HEK293T (cell line): ENCODE measurements around the gene POLR1E.
"Not testable (repeated sequence)": the region's sequence is repeated elsewhere in the genome, so short reads cannot be mapped to it uniquely, and the experiment has no call there.

Experiments
- CTCF ChIA-PET: fragments of 350-600 bp; formaldehyde crosslinking; extraction: SDS; loops from one replicate; lab custom pipeline; 2021; ENCODE audit warnings: antibody characterized with exemption, inconsistent platforms; lab: Yijun Ruan, JAX
- POLR2A ChIA-PET: fragments of 350-600 bp; formaldehyde crosslinking; extraction: SDS; loops from one replicate; lab custom pipeline; 2020; ENCODE audit warnings: antibody characterized with exemption, inconsistent platforms; lab: Yijun Ruan, JAX
- DNase-seq: peaks from one replicate; pipeline ENCODE4 v3.0.0; 2012; ENCODE audit warnings: mixed read lengths; ENCODE audit errors: extremely low spot score
- ARNT ChIP-seq: fragments of 450-650 bp; IDR thresholded peaks from 2 replicates; pipeline ENCODE4 v1.6.1; 2017; ENCODE audit warnings: mild to moderate bottlenecking
- BHLHE40 ChIP-seq: fragments of 450-650 bp; IDR thresholded peaks from 2 replicates; pipeline ENCODE4 v1.6.1; 2016; ENCODE audit warnings: mild to moderate bottlenecking, moderate library complexity, borderline replicate concordance
- CTBP1 ChIP-seq: fragments of 450-650 bp; IDR thresholded peaks from 2 replicates; pipeline ENCODE4 v1.6.1; 2016; ENCODE audit warnings: borderline replicate concordance
- ELF4 ChIP-seq: fragments of 450-650 bp; IDR thresholded peaks from 2 replicates; pipeline ENCODE4 v1.6.1; 2017; ENCODE audit warnings: antibody characterized with exemption
- FOXA1 ChIP-seq: fragments of 450-650 bp; IDR thresholded peaks from 2 replicates; pipeline ENCODE4 v1.6.1; 2016; ENCODE audit warnings: mild to moderate bottlenecking
- FOXK2 ChIP-seq: fragments of 450-650 bp; IDR thresholded peaks from 2 replicates; pipeline ENCODE4 v1.6.1; 2016; ENCODE audit warnings: mild to moderate bottlenecking
- FOXM1 ChIP-seq: fragments of 450-650 bp; IDR thresholded peaks from 2 replicates; pipeline ENCODE4 v1.6.1; 2017; ENCODE audit warnings: mild to moderate bottlenecking, borderline replicate concordance
- HDGF ChIP-seq: fragments of 450-650 bp; IDR thresholded peaks from 2 replicates; pipeline ENCODE4 v1.6.1; 2017; ENCODE audit warnings: antibody characterized with exemption, borderline replicate concordance
- L3MBTL2 ChIP-seq: fragments of 450-650 bp; conservative IDR thresholded peaks from 2 replicates; pipeline ENCODE4 v1.6.1; 2016; ENCODE audit warnings: mild to moderate bottlenecking
- LEF1 ChIP-seq: fragments of 450-650 bp; IDR thresholded peaks from 2 replicates; pipeline ENCODE4 v1.6.1; 2017; ENCODE audit warnings: mild to moderate bottlenecking, borderline replicate concordance
- NFRKB ChIP-seq: fragments of 450-650 bp; IDR thresholded peaks from 2 replicates; pipeline ENCODE4 v1.6.1; 2016; ENCODE audit warnings: mild to moderate bottlenecking, moderate library complexity
- PKNOX1 ChIP-seq: fragments of 450-650 bp; IDR thresholded peaks from 2 replicates; pipeline ENCODE4 v1.6.1; 2016
- SP1 ChIP-seq: fragments of 450-650 bp; IDR thresholded peaks from 2 replicates; pipeline ENCODE4 v1.6.1; 2017
- SUZ12 ChIP-seq: fragments of 450-650 bp; IDR thresholded peaks from 2 replicates; pipeline ENCODE4 v1.6.1; 2016; ENCODE audit warnings: mild to moderate bottlenecking
- TARDBP ChIP-seq: fragments of 450-650 bp; IDR thresholded peaks from 2 replicates; pipeline ENCODE4 v1.6.1; 2016
- ZNF384 ChIP-seq: fragments of 450-650 bp; IDR thresholded peaks from 2 replicates; pipeline ENCODE4 v1.6.1; 2016

POLR1E gene

GRCh38 chr9:37466037-37466709, 19.6 kb upstream of the POLR1E start:
- CTCF ChIA-PET, result no interaction called here

GRCh38 chr9:37467530-37467929, 18.2 kb upstream of the POLR1E start:
- CTCF ChIA-PET, DNase-seq, POLR2A ChIA-PET: not testable (repeated sequence)
- peak; percentile 38; the same call in 1 of the 2 replicates for TF ChIP-seq L3MBTL2

More at GRCh38 chr9:37466037-37466709, 19.6 kb upstream of the POLR1E start:
- peak; percentile 24 for TF ChIP-seq L3MBTL2
- TF ChIP-seq FOXK2, result no peak
- POLR2A ChIA-PET, result interaction anchor here (0.7 to 2.5 kb wide), 10 partner anchors 9 to 108 kb away, joined by 3 to 27 read pairs (median 4); partner anchors contain the start of genes GRHPR and POLR1E
- peak; percentile 39 for DNase-seq

- ChIA-PET POLR2A (no interaction called here), CTCF (no interaction called here)
- TF ChIP-seq ARNT (no peak), ELF4 (no peak), SUZ12 (no peak), CTBP1 (no peak), SP1 (no peak), NFRKB (no peak), ZNF384 (no peak), BHLHE40 (no peak), TARDBP (no peak), PKNOX1 (no peak), FOXM1 (no peak), FOXK2 (no peak), HDGF (no peak), LEF1 (no peak), FOXA1 (no peak), L3MBTL2 (no peak)
- DNase-seq, result no peak
Observed at GRCh38 chr9:37468620-37469019, 17.1 kb upstream of the POLR1E start.

- no peak for TF ChIP-seq SP1
- 0 out of 2 replicates have a peak, but pooled peaks have one; percentile 39 for TF ChIP-seq ZNF384
- POLR2A ChIA-PET, result no interaction called here
- peak; percentile 19 for DNase-seq
- CTCF ChIA-PET, result no interaction called here
Observed at GRCh38 chr9:37471942-37472684, 13.6 kb upstream of the POLR1E start.

GRCh38 chr9:37473982-37474381, 11.8 kb upstream of the POLR1E start:
- DNase-seq, POLR2A ChIA-PET, CTCF ChIA-PET: not testable (repeated sequence)

- ChIA-PET POLR2A (no interaction called here), CTCF (no interaction called here)
- no peak for TF ChIP-seq NFRKB
- TF ChIP-seq ELF4, result no peak
- TF ChIP-seq SP1, result no peak
- no peak for TF ChIP-seq BHLHE40
- TF ChIP-seq L3MBTL2, result no peak
- TF ChIP-seq CTBP1, result no peak
- TF ChIP-seq HDGF, result no peak
- no peak for TF ChIP-seq ZNF384
- no peak for TF ChIP-seq FOXA1
- no peak for TF ChIP-seq FOXM1
- TF ChIP-seq SUZ12, result no peak
- no peak for TF ChIP-seq LEF1
- DNase-seq, result no peak
Observed at GRCh38 chr9:37474438-37474837, 11.3 kb upstream of the POLR1E start.

GRCh38 chr9:37476930-37477329, 8.8 kb upstream of the POLR1E start:
- CTCF ChIA-PET, result no interaction called here
- POLR2A ChIA-PET, result no interaction called here
- no peak for DNase-seq
- no peak for TF ChIP-seq SP1
- TF ChIP-seq ZNF384, result no peak
- no peak for TF ChIP-seq FOXM1
- no peak for TF ChIP-seq SUZ12
- TF ChIP-seq BHLHE40, result no peak
- TF ChIP-seq HDGF, result no peak
- TF ChIP-seq L3MBTL2, result no peak
- TF ChIP-seq ELF4, result no peak
- TF ChIP-seq LEF1, result no peak
- TF ChIP-seq FOXK2, result no peak
- TF ChIP-seq NFRKB, result no peak
- TF ChIP-seq PKNOX1, result no peak
- TF ChIP-seq TARDBP, result no peak
- TF ChIP-seq CTBP1, result no peak

GRCh38 chr9:37477443-37477842, 8.3 kb upstream of the POLR1E start:
- DNase-seq, CTCF ChIA-PET, POLR2A ChIA-PET: not testable (repeated sequence)

- CTCF ChIA-PET, DNase-seq, POLR2A ChIA-PET: not testable (repeated sequence)
Observed at GRCh38 chr9:37477987-37478619, 7.6 kb upstream of the POLR1E start.
